Fibroblast of villous mesenchyme (primary cell): ENCODE data around the gene ST6GALNAC3. TPM values are rescaled to one million over a fixed set of nuclear protein-coding genes. Genes with fewer than 3 reads are reported as not detected.
A peak's percentile ranks its signal among the peaks of the same experiment; 100 is the strongest.

Source experiments
- DNase-seq: peaks from one replicate; pipeline ENCODE4 v3.0.0-alpha.2; 2010; ENCODE audit warnings: low read depth
- H3K4me3 ChIP-seq: 2 replicates; pipeline ENCODE4 v1.5.1; 2011; ENCODE audit warnings: low read depth, mild to moderate bottlenecking, low read length
- total RNA-seq: library from RNA; depleted of rRNA; stranded (reverse); fragments of >200 nt; gene quantifications from 2 replicates; pipeline ENCODE4 v1.2.3, GENCODE V29; 2012
- TF ChIP-seq, protein P1 (sequence below): IDR thresholded peaks from 2 replicates; pipeline ENCODE4 v1.5.1; 2012; ENCODE audit warnings: low read depth, mild to moderate bottlenecking, low read length; ENCODE audit not compliant: insufficient read depth

ST6GALNAC3 gene
- total RNA-seq, 1 donor, result 1.3 TPM

DNA sequence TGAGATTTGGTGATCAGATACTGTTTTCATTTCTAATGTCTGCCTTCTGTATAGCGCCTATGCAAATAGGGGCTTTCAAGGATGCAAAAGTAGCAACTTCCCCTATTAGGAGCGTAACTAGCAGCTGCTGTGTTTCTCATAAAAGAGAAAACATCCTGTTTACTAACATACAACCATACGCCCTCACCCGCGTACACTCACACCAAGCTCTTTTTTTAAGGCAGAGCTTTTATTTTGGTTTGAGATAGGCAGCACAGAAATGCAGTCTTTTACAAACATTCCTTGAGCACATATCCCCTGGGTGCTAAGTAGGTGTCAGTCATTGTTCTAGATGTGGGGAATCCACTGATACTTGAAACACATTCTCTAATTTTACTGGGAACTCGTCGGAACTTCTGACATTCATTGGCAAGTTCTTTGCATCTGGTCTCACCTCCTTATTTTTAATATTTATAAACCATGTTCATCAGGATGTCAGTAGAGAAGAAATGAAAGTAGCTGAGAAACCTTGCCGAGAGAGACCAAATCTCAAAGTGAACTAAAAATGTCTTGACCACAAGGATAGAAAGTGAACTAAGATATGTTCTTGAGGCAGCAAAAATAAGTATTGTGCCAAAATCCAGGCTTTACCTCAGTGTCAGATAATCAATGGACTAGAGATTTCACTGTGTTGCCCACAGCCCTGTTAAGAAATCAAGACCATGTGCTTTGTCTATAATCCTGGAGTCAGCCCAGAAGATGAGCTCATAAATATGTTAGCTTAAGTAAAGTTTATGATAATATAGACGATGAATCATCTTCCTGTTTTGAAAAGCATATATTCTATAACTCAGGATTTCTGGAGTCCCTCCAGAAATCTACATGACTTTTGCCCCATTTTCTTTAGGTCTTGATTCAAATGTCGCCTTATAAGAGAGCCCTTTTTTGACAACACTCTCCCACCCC lies 350.9 kb downstream of the ST6GALNAC3 start:
- peak overlapping the region; percentile 15 for H3K4me3 ChIP-seq
- TF ChIP-seq, protein P1, sequence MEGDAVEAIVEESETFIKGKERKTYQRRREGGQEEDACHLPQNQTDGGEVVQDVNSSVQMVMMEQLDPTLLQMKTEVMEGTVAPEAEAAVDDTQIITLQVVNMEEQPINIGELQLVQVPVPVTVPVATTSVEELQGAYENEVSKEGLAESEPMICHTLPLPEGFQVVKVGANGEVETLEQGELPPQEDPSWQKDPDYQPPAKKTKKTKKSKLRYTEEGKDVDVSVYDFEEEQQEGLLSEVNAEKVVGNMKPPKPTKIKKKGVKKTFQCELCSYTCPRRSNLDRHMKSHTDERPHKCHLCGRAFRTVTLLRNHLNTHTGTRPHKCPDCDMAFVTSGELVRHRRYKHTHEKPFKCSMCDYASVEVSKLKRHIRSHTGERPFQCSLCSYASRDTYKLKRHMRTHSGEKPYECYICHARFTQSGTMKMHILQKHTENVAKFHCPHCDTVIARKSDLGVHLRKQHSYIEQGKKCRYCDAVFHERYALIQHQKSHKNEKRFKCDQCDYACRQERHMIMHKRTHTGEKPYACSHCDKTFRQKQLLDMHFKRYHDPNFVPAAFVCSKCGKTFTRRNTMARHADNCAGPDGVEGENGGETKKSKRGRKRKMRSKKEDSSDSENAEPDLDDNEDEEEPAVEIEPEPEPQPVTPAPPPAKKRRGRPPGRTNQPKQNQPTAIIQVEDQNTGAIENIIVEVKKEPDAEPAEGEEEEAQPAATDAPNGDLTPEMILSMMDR, result no peak
- peak; percentile 90 for DNase-seq

DNA sequence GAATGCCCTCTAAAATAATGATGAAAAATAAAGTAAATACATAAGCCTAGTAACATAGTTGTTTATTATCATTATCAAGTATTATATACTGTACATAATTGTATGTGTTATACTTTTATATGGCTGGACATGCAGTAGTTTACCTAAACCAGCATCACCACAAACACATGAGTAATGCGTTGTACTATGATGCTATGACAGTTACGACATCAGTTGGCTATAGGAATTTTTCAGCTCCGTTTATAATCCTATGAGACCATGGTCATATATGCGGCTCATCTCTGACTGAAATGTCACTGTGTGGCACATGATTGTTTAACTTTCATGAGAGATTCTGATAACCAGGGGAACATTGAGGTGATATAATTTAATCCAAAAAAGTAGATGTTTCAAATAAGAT lies 352.1 kb downstream of the ST6GALNAC3 start:
- H3K4me3 ChIP-seq, result no peak overlapping the region
- TF ChIP-seq, protein P1, result no peak
- DNase-seq, result peak; percentile 68

DNA sequence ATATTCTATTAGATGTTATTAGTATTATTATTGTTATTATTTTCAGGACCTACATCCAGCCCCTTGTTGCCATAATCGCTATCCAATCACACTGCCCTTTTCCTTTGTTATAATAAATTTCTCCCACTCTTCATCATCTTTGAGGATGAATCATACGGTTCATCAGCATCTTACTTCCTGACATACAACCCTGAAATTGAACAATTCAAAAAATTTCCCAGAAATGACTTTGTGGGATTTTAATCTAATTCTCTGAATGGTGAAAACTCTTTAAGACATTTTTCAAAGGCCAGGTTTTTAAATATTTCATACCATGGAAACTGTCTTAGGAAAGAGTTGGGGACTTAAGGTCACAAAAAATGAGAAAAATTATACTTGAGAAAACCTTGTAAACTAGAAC lies 353.5 kb downstream of the ST6GALNAC3 start:
- TF ChIP-seq, protein P1, result no peak
- H3K4me3 ChIP-seq, result no peak overlapping the region
- DNase-seq, result no peak

DNA sequence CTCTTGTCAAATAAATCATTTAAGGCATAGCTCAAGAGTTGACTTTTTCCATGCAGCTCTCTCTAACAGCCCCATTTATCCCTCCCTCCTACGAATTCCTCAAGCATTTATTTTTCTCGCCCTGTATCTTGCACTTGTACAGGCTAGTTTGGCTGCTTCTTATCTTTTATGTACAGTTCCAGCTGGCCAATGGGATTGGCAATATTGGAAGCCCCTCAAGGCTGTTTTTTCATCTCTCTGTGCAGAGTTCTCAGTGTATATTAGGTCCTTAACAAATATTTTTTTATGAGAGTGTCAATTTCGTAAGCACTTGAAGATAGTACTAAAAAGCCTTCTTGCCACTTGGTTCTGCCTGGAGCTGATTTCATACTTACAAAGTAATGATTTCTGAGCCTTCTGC lies 356.0 kb downstream of the ST6GALNAC3 start:
- DNase-seq, result no peak
- TF ChIP-seq, protein P1, result no peak
- H3K4me3 ChIP-seq, result no peak overlapping the region

DNA sequence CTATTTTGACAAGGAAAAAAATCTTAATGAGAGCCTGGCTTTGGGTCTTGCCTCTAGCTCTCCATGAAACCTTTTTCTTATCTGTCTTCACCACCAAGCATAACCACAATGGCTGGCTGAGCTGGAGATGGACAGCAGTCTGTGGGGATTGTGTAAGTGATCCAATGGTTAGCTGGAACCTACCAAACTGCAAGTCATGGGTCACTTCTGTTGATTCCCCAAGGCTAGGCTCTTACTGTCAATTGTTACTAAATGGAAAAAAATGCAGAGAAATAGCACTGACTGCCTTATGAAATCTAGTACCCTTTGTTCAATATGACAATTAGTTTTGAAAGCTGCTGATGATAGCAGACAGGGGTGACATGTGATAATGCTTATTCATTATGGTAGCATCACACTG lies 359.0 kb downstream of the ST6GALNAC3 start:
- TF ChIP-seq, protein P1, result no peak
- no peak overlapping the region for H3K4me3 ChIP-seq
- DNase-seq, result no peak

DNA sequence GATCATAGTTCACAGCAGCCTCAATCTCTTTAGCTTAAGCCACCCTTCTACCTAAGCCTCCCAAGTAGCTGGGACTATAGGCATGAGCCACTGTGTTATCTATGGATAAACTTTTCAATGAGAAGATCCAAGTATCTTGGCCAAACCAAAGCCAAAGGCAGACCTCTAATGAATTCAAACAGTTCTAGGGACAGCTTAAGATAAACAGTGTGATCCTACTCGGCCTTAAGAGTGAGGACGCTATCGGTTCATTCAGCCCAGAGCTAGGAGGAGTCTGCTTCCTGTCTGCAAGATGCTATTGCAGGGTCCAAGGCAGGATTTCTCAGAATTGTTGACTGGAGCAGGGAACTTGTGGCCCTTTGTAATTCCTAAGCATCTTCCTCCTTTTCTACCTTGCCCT lies 368.7 kb downstream of the ST6GALNAC3 start:
- DNase-seq, result no peak
- no peak overlapping the region for H3K4me3 ChIP-seq
- TF ChIP-seq, protein P1, result no peak
